ENCODE measurements around the gene PPIC.

- TF ChIP-seq CTCF (IDR thresholded peaks at IDR 0.05; ENCODE audit: low read length) = no peak
- TF ChIP-seq EZH2phosphoT487 (IDR thresholded peaks at IDR 0.05; ENCODE audit: low read length) = no peak
- no peak for TF ChIP-seq EZH2 (optimal IDR thresholded peaks at IDR 0.05; ENCODE audit: low read depth, low read length)
Observed at GRCh38 chr5:123075521-123076163, 39.1 kb upstream of the PPIC start.
